Caki2 (cell line): Measurements from ENCODE around the gene UNC45B. TPM values are rescaled to one million over a fixed set of nuclear protein-coding genes. Genes with fewer than 3 reads are reported as not detected.
"Not testable (repeated sequence)": the region's sequence is repeated elsewhere in the genome, so short reads cannot be mapped to it uniquely, and the experiment has no call there.

ENCODE experiments used
- DNase-seq: peaks from one replicate; pipeline ENCODE4 v3.0.0-alpha.2; 2015; ENCODE audit warnings: low read depth
- in situ Hi-C: cut with HindIII; loops from 2 replicates; pipeline ENCODE4 v1.10.0; 2016; ENCODE audit warnings: low sequenced_read_pairs, low pct_unique_long_range_greater_than_20kb, mixed read lengths
- total RNA-seq: library from RNA; depleted of rRNA; stranded (reverse); fragments of >200 nt; shearing (Covaris generic); gene quantifications from 2 replicates; pipeline ENCODE4 v1.2.3, GENCODE V29; 2014; ENCODE audit warnings: low replicate concordance; rRNA removed

Gene UNC45B, protein sequence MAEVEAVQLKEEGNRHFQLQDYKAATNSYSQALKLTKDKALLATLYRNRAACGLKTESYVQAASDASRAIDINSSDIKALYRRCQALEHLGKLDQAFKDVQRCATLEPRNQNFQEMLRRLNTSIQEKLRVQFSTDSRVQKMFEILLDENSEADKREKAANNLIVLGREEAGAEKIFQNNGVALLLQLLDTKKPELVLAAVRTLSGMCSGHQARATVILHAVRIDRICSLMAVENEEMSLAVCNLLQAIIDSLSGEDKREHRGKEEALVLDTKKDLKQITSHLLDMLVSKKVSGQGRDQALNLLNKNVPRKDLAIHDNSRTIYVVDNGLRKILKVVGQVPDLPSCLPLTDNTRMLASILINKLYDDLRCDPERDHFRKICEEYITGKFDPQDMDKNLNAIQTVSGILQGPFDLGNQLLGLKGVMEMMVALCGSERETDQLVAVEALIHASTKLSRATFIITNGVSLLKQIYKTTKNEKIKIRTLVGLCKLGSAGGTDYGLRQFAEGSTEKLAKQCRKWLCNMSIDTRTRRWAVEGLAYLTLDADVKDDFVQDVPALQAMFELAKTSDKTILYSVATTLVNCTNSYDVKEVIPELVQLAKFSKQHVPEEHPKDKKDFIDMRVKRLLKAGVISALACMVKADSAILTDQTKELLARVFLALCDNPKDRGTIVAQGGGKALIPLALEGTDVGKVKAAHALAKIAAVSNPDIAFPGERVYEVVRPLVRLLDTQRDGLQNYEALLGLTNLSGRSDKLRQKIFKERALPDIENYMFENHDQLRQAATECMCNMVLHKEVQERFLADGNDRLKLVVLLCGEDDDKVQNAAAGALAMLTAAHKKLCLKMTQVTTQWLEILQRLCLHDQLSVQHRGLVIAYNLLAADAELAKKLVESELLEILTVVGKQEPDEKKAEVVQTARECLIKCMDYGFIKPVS
- not detected in 2 replicates for total RNA-seq

DNA sequence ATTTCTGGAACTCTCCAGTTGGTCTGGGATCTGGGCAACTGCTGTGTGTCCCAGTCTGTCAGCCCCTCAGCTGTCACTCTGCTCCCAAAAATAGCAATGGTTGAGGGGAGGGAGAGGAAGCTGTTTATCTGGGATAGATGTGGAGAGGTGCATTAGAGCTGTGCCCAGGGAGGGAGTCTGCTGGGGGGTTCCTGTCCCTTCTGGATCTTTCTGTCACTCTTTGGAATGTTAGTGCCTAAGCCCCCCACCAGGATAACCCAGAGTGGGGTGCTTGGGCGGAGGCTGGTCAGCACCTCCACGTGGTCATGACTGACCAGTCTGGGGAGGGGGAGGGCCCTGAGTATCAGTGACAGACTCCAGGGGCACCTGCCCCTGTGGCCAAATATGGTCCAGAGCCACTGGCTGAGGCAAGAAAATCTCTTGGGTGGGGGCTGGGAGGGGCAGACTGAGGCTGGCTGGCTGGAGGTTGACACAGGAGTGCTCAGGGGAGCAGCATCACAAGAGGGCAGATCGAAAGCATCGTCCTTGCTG, at the start of gene UNC45B:
Gene UNC45B, plus strand, starts transcription at position 443 of the 531 bp plus-strand sequence. CDS start 447 bp downstream, outside the sequence.
- in situ Hi-C loops: no loop called here

DNA sequence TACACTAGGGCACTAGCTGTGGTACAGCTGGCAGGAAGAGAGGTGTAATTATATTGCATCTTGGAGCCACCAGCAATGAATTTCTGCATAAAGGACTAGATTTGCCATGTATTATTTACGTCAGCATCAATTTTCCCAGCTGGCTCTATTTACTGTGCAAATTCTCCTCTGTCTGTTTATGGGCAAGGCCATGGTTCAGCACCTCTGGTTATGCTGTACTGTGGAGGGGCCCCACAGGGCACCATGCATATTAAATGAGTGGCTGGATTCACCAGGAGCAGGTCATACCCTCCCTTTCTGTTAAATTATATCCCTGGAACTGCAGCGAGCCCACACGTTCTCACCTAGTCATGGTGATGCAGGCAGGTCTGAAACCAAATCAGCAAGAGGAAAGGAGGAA, 47.7 kb upstream of the UNC45B start:
- in situ Hi-C loops: no loop called here
- DNase-seq: peak; percentile 40

More for the DNA sequence above, at the start of gene UNC45B:
- no peak for DNase-seq

DNA sequence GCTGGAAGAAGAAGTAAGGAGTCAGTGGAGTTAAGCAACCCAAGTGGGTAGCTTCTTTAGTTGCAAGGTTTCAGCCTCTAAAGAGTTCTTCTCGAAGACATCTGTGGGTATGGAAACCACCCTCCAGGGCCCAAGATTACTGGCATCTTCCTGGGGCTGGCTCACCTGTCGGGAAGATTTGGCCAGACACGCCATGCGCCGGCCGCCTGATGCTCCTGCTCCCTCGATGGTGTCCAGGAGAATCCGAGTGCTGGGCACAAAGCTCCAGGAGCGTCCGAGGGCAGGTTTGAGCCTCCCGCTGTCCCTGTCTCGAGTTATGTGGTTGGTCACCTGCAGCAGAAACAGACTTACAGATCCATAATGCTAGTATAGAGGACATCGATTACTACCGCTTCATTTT, 46.6 kb upstream of the UNC45B start:
- in situ Hi-C loops: no loop called here
- no peak for DNase-seq

DNA sequence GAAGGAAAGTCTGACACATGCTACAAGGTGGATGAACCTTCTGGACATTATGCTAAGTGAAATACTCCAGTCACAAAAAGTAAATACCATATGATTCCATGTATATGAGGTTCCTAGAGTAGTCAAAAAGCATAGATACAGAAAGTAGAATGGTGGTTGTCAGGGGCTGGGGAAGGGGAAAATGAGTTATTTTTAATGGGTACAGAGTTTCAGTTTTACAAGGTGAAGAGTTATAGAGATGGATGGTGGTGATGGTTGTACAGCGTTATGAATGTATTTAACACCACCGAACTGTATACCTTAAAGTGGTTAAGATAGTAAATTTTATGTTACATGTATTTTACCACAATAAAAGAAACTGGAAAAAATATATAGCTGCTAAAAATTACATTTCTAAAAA, 45.9 kb upstream of the UNC45B start:
- in situ Hi-C loops: no loop called here
- DNase-seq: no peak

DNA sequence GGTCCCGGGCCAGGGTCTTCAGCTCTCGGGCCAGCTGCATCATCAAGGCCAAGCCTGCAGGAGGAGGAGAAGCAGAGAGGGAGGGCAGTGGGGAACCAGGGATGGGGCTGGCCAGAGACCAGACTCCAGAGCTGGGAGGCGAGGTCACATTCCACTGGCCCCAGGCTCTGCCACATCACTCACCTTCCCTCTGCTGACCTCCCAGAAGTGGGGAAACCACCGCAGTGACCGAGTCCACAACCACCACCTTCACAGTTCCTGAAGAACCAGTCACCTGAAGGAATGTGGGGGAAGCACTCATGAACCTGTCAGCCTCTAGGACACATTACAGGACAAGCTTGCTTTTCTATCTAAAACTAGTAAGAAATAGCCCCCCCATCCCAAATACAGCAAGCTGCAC, 44.3 kb upstream of the UNC45B start:
- in situ Hi-C loops: no loop called here
- DNase-seq: no peak

DNA sequence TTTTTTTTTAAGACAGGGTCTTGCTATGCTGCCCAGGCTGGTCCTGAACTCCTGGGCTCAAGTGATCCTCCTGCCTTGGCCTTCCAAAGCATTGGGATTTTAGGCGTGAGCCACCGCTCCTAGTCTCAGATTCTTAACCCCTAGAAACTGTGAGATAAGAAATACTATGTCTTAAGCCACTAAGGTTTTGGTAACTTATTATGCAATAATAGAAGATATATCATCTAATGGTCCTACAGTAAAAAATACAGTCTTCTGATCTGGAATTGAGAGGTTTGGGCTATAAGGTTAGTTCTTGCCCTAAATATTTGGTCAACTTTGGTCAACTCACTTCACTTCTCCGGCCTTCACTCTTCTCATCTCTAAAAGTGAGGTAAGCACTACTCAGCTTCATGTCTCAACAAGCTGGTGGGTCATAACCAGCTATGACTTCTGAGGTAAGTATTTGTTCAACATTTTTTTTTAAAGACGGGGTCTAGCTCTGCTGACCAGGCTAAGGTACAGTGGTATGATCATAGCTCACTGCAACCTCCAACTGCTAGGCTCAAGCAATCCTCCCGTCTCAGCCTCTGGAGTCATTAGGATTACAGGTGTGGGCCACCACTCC, 42.7 kb upstream of the UNC45B start:
- in situ Hi-C loops: no loop called here
- no peak for DNase-seq

DNA sequence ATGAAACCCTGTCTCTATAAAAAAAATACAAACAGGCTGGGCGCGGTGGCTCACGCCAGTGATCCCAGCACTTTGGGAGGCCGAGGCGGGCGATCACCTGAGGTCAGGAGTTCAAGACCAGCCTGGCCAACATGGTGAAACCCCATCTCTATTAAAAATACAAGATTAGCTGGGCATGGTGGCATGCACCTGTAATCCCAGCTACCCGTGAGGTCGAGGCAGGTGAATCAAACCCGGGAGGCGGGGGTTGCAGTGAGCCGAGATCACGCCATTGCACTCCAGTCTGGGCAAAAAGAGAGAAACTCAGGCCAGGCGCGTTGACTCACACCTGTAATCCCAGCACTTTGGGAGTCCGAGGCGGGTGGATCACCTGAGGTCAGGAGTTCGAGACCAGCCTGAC, 36.8 kb upstream of the UNC45B start:
- in situ Hi-C loops, DNase-seq: not testable (repeated sequence)

DNA sequence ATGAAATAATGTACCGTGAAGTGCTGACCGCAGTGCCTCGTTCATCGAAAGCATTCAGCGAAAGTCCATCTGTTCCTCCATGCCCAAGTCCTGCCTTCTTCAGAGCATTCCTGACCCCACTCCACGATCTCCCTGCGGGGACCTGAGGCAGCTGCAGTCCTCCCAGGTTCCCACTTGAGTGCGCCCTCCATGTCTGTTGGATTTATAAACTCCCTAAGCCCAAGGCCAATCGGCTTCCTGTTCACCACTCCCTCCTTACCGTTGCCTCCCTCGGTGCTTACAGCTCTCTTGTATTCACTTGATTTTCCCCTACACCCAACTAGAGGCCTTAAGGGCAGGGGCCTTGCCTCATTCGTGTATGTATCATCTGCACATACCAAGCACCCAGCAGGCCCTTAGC, 30.8 kb upstream of the UNC45B start:
- in situ Hi-C loops: no loop called here
- DNase-seq: no peak

DNA sequence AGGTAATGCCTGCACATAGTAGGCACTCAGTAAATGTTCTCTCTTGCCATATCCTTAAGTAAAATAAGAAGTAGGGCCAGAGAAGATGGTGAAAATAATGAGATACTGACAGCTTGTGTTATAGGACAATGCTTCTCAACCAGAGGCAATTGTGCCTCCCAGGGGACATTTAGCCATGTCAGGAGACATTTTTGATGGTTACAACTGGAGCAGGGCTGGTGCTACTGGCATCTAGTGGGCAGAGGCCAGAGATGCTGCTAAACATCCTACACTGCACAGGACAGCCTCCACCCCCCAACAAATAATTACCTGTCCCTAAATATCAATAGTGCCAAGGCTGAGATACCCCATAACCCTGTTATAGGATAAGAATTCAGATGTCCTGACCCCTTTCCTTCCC, 29.6 kb upstream of the UNC45B start:
- in situ Hi-C loops: no loop called here
- peak; percentile 46 for DNase-seq

DNA sequence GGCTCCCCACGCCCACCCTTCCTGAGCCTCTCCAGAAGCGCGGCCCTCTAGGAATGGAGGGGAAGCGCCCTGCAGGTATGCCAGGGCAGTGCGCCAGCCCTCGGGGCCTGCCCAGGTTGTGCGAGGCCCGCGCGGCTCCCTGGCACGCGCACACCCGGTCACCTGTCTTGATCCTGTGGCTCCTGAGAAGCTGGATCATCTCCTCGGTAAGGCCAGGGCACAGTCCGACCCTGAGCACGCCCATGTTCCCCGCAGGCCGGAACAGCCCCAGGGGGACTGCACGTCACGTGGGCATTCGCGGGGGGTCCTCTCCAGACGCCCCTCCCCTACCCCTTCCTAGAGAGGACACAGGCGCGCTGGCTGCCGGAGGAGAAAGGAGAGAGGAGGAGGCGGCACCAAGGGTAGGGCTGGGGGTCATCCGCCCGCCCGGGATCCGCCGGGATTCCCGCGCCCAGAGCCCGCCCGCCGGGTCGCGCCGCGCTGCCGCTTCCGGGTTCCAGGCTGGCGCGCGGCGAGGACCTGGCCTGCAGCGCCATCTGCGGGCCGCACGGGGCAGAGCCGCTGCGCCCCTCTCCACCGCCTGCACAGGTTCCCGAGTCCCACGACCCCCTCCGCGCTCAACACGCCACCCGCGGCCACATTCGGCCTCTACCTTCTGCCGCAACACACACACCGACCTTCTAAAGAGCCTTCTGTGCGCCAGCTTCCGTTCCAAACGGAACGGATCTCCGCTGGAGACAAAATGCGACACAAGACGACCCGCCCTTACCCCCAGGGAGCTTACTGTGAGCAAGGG, 28.0 kb upstream of the UNC45B start, which contains the start of gene RAD51D:
Gene RAD51D, minus strand, starts transcription at position 491 of the 796 bp plus-strand sequence. Its CDS starts 247 bp downstream, at position 244.
- in situ Hi-C loops: no loop called here

DNA sequence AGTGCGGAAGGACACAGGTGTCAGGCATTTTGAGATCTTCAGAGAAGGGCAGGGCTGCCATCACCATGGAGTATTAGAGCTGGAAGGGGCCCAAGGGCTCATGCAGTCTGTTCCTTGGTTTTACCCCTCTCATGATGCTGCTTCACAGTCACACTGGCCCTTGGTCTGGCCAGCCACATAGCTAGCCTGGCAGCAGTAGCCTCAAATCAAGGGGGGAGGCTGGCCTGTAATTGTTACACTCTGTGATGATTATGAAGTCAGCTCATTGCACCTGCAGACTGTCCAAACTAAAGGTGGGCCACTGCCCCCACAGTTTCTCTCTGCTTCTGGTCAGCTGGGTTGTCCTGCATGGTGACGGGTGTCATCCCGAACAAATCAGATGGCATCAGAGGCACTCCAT, 26.3 kb upstream of the UNC45B start, which contains the start of gene FNDC8:
Gene FNDC8, plus strand, starts transcription at position 301 of the 400 bp plus-strand sequence. Its CDS starts 79 bp downstream, at position 380.
- in situ Hi-C loops: no loop called here
- DNase-seq: no peak

More for the DNA sequence above, 28.0 kb upstream of the UNC45B start, which contains the start of gene RAD51D:
- peak; percentile 92 for DNase-seq

DNA sequence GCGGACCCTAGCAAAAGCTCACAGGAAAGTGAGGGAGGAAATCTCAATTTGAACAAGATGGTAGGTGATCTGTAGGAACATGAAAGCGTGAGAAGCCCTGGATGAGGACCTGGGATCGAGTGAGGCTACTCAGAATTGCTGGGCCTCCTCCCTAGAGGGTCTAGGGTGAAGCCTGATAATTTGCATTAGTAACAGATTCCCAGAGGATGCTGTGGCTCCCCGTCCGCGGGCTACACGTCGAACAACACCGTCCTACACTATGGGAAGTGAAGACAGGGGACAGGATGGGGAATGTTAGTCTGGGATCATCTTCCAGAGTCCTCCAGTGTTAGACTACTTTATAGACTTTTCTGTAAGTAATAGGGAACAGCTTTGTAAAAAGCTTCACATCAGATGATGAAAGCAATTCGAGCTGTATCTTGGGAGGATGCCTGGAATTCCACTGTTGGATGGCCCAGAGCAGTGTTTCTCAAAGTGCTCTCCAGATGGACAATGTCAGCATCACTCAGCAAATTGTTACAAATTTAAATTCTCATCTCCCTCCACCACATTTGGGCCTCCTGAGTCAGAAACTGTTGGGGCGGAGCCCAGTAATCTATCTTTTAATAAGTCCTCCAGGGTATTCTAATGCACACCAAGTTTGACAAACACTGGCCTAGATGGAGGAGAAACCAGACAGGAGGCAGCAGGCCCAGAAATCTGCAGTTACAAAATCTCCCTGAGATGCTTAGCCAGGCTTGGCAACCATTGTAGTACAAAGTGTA, 19.7 kb upstream of the UNC45B start:
- in situ Hi-C loops: no loop called here

DNA sequence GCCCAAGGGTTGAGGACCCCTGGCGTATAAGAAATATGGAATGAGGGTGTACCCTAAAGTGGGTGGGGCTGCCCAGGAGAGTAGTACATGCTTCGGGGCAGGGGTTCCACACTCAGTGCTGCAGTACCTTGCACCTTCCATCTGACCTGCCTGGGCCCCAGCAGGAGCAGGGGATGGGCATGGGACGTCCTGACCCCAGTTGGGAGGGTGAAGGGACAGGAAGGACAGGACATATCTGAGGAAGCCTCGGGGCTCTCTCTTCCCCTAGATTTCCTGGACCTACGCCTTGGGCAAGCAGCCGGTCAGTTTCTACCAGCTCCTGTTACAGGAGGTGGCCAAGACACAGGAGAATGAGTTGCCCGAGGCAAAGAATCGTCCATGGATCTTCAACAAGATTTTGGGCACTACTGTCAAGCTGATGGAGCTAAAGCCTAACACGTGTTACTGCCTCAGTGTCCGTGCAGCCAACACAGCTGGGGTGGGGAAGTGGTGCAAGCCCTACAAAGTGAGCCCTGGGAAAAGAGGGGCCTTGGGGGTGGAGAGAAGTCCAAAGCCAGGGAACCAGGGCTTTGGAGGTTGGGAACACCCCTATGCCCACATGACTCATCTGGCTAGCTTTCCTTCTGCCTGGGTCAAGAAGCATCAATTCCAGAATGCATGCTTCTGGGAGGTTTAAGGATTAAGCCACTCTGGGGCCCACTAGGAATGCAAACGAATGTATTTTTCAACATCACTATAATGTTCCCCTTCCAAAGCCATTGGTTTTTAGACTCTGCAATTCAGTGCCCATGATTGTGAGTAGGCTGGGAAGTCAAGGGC, 18.3 kb upstream of the UNC45B start:
- DNase-seq: no peak
- in situ Hi-C loops: no loop called here

More for the DNA sequence above, 19.7 kb upstream of the UNC45B start:
- no peak for DNase-seq

DNA sequence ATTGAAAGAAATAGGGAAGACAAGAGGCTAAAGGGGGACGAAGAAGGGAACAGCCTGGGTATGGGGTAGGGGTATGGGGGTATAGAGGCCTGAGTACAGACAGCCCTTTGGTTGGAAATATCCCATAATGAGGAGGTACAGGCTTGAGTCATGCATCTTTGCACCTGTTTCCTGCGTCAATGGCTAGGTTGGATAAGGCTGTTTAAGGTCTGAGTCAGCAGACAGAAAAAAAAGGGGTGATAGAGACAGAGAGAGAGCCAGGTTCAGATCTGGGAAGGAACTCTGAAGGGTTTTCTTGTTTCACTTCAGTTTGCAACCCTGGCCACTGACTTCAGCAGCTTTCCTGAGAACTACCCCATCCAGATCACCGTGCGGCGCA, 17.7 kb upstream of the UNC45B start:
- in situ Hi-C loops: no loop called here
- DNase-seq: no peak

DNA sequence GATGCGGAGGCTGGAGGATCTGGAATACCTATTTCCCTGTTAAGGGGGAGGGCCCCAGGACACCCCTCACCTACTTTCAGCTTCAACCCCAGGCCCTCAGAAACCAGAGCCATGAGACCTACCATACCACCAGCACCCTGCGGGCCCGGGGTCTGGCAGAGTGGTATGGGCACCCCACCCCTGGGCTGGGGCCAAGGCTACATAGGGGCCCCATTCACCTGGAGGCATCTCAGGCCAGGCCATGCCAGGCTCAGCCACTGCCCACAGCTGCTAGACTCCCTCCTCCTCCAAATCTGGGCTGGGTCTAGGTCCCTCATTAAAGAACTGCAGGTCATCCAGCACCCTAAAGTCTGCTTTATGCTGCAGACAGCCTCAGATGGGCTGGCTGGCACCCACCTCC, 17.2 kb upstream of the UNC45B start:
- no peak for DNase-seq
- in situ Hi-C loops: no loop called here

DNA sequence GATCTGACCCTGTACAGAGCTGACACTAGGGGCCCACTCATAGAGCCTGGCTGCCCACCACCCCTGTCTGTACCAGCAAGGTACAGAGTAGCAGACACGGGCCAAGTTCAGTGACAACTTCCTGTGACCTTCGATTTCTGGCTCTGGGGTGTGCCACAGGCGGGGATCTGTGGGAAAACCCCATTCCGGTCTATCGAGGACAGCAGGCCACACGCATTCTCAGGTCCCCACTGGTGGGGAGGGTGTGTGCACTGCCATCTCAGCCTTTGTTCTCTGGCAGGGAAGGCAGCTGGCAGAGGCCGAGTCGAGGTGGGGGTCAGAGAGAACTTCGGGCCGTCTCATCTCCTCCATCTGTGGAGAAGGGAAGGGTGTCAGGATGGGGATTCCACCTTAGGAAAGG, 15.5 kb upstream of the UNC45B start:
- in situ Hi-C loops: no loop called here
- DNase-seq: no peak
